ENCODE results near the gene RNFT2. TPM values are rescaled to one million over a fixed set of nuclear protein-coding genes. Genes with fewer than 3 reads are reported as not detected.

RNFT2 gene
- total RNA-seq, 1 donor from 2014 or later: 0.62 TPM

DNA sequence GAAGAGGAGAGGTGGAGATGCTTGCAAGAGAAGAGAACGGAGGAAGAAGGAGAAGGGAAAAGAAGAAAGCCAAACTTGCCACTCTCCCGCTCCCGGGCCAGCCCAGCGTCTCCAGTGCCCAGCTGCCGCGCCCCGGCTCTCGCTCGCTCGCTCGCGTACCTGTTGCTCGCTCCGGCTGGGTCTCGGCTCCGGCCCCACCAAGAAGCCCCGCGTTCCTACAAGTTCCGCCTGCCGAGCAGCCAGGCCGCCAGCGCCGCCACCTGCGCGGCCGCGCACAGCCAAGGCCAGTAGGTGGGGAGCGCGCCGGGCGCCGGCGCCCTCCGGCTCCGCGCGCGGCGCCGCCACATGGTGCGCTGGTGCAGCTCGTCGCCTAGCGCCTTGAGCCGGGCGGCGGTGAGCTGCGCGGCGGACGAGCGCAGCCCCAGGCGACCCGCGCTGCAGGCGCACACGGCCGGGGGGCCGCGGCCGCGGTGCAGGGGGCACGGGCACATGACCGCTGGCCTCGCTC, 142.8 kb downstream of the RNFT2 start:
- peak; percentile 92 for ATAC-seq (ENCODE audit: poor library complexity)
- peak; percentile 44 for DNase-seq
- intact Hi-C loops (cut with DNase I): loop anchor here (5.0 kb wide), 1 partner anchor 179 kb away; no protein-coding TSS in a partner anchor

DNA sequence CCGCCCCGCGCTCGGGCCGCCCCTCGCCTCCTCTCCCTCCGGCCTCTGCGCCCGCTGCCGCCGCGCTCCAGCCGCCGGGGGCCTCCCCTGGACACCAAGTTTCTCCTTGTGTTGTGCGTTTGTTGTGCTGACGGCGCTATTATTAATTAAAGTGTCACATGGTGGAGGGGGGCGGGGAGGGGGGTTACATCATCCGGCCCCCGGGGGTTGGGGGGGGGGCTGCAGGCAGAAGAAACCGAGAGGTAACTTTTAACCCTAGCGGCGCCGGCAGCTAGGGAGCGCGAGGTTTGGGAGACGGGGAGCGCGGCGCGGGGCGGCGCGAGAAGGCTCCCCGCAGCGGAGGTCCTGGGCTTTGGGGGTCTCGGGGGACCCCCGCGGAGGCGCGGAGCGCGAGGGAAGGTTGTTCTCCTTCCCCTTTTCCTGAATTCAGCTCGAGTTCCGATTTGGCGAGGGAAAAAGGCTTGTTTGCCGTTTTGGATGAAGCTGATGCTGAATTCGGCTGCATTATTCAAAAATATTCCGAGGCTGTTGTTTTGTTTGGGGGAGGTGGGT, 143.3 kb downstream of the RNFT2 start, which contains the start of gene HRK:
Gene HRK (minus strand): TSS at position 117 of the 552 bp plus-strand sequence. CDS start 134 bp downstream, outside the sequence.
- intact Hi-C loops (cut with DNase I): loop anchor here (5.0 kb wide), 1 partner anchor 179 kb away; no protein-coding TSS in a partner anchor
- peak; percentile 21 for ATAC-seq (ENCODE audit: poor library complexity)
- no peak for DNase-seq

DNA sequence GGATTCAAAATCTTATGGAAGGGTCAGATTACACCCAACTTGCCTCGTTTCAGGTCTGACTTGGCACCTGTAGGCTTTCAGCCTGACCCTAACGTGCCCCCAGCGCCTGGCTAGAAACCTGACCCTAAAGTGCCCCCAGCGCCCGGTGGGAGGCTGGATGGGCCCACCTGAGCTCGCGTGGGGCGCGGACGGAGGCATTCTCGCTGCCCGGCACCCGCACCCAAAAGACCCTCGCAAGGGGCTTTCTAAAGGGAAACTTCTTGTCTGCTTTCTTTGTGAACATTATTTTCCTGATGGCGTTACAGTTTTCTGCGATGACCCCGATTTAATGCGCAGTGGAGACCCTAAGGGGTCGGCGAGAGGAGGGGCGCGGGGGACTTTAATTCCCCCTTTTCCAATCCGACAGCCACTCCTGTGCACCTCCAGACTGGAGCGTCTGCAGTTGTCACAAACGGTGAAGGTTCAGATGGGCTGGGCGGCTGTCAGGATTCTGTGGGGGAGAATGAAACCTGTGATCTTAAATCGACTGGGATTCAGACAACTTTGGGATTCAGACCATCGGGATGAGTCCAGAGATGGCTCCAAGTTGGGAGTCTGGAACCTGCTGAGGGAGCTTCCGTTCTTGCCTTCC, 143.9 kb downstream of the RNFT2 start:
- ATAC-seq (ENCODE audit: poor library complexity) (no peak), DNase-seq (no peak)
- intact Hi-C loops (cut with DNase I): loop anchor here (5.0 kb wide), 1 partner anchor 180 kb away; no protein-coding TSS in a partner anchor

DNA sequence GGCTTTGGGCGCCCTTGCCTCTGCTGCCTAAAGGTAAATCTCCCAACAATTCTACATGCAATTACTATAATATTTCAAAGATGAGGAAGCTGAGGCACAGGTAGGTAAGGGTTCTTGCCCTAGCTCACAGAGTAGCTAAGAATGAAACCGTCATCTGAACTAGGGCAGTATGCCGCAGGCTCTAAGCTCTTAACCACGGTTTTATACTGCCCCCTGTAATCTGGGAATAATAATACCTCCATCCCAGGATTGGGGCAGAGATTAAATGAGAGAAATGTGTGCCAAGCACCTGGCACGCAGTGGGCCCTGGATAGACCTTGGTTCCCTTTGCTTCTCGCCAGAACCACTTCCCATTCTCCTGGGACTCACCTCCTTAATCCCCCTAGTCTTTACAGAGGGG, 144.6 kb downstream of the RNFT2 start:
- ATAC-seq (ENCODE audit: poor library complexity): no peak
- DNase-seq: no peak
- intact Hi-C loops (cut with DNase I): loop anchor here (5.0 kb wide), 1 partner anchor 180 kb away; no protein-coding TSS in a partner anchor

DNA sequence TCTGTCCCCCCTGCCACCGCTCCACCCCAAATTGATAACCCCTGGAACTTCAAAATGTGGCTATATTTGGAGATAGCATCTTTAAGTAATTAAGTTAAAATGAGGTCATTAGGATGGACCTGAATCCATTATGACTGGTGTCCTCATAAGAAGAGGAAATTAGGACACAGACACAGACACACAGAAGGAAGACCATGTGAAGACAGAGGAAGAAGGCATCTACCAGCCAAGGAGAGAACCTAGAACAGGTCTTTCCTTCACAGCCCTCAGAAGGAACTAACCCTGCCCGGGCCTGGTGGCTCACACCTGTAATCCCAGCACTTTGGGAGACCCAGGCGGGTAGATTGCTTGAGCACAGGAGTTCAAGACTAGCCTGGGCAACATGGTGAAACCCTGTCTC, 146.8 kb downstream of the RNFT2 start:
- DNase-seq (no peak), ATAC-seq (ENCODE audit: poor library complexity) (no peak)
- intact Hi-C loops (cut with DNase I): loop anchor here (5.0 kb wide), 1 partner anchor 183 kb away; no protein-coding TSS in a partner anchor

DNA sequence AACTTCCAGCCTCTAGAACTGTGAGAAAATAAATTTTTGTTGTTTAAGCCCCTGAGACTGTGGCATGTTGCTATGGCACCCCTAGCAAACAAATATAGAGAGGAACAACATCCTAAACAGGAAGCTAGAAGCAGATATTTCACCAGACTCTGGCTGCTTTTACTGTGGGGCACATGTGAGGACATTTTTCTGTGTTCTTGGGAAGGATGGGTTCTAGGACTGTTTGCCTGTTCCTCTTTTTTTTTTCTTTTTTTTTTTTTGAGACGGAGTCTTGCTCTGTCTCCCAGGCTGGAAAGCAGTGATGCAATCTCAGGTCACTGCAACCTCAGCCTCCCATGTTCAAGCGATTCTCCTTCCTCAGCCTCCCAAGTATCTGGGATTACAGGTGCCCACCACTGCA, 147.4 kb downstream of the RNFT2 start:
- intact Hi-C loops (cut with DNase I): no loop called here
- DNase-seq: no peak
- no peak for ATAC-seq (ENCODE audit: poor library complexity)

DNA sequence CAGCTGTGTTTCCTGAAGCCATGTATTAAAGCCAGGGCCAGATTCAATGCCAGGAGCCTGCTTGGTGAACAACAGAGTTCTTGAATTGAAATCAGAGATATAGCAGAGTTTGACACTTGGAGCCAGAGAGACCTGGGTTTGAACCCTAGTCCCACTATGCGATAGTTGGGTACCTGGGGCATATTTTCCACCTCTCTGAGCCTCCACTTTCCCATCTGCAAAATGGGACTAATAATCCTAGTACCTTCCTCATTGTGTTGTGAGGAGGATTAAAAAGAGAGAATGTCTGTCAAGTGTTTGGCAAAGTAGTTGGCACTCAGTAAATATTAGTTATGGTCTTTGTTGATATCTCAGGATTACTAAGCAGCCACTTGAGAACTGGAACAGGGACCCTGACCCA, 149.1 kb downstream of the RNFT2 start:
- intact Hi-C loops (cut with DNase I): no loop called here
- ATAC-seq (ENCODE audit: poor library complexity): no peak

DNA sequence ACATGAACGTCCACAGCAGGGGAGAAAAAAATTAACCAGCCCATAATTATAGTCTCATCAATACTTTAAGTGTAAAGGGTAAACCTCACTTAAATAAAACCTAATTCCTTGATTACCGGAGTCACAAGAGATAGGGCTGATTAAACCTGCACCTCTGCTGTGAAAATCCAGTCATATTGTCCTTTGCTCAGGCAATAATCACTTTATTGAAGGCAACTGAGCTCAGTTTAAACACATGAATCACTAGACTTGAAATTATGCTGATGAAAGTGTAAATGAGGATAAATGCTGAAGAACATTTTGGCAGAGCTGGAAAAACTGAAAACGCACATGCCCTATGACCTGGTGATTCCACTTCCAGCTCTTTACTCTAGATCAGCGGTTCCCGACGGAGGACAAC, 149.8 kb downstream of the RNFT2 start:
- DNase-seq (no peak), ATAC-seq (ENCODE audit: poor library complexity) (no peak)
- intact Hi-C loops (cut with DNase I): no loop called here

More for the DNA sequence above, 149.1 kb downstream of the RNFT2 start:
- no peak for DNase-seq

DNA sequence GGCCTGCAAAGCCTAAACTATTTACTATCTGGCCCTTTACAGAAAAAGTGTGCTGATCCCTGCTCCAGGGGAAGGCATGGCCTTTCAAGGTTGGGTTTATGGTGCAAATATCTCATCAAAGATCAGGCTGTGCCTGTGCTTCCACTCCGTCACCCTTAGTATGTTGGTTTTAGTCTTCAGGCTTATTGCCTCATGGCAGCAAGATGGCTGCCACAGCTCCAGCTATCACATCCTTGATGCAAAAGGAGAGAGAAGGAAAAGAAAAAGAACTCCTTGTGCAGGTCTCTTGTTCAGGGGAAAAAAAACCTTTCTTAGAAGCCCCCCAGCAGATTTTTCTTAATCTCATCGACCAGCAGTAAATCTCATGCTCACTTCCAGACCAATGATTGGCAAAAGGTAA, 152.2 kb downstream of the RNFT2 start:
- no peak for ATAC-seq (ENCODE audit: poor library complexity)
- no peak for DNase-seq
- intact Hi-C loops (cut with DNase I): no loop called here

DNA sequence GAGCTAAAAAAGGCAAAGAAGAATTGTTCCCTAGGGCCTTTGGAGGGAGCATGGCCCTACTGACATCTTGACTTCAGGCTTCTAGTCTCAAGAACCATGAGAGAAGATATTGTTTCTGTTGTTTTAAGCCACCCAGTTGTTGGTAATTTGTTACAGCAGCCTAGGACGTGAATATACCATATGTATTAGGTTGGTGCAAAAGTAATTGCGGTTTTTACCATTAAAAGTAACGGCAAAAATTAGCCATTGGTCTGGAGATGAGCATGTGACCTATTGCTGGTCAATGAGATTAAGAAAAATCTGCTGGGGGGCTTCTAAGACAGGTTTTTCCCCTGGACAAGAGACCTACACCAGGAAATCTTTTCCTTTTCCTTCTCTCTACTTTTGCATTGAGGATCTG, 152.9 kb downstream of the RNFT2 start:
- ATAC-seq (ENCODE audit: poor library complexity) (no peak), DNase-seq (no peak)
- intact Hi-C loops (cut with DNase I): no loop called here

DNA sequence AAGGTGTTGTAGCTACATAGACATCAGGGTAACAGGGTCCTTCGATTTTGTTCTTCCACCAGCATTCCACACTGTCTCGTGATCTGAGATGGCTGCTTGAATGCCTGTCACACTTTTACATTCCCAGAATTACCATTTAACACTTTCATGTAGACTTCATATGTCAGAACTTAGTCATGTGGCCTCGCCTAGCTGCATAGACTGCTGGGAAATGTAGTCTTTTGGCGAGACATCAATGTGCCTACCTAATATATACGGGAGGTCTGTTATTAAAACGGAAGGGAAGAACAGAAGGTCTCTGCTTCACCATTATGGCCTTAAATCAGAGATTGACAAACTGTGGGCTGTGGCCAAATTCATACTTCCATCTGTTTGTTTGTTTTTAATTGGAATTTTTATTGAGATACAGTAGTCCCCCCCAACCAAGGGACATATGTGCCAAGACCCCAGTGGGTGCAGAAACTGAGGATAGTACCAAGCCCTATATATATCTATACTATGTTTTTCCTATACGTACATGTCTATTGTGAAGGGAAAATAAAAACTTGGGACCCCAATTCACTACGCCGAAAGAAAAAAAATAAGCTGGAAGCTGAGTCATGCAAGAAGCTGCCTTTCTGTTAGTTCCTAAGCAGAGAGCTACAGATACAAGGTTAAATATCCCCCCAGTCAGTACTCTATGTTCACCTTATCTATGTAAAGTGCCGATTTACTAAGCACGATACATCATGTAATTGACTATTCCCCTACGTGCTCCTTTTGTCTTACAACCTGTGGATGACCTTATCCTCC, 154.4 kb downstream of the RNFT2 start:
- intact Hi-C loops (cut with DNase I): no loop called here
- ATAC-seq (ENCODE audit: poor library complexity): no peak

DNA sequence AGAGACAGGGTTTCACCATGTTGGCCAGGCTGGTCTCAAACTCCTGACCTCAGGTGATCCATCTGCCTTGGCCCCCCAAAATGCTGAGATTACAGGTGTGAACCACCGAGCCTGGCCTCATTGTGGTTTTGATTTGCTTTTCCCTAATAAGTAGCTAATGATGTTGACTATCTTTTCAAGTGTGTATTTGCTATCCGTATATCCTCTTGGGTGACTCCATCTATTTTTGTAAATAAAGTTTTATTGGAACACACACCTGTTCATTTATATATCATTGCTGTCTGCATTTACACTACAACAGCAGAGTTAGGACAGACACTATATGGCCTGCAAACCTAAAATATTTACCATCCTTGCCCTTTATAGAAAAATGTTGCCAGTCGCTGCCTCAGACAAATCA, 156.8 kb downstream of the RNFT2 start:
- intact Hi-C loops (cut with DNase I): no loop called here
- DNase-seq (no peak), ATAC-seq (ENCODE audit: poor library complexity) (no peak)

More for the DNA sequence above, 154.4 kb downstream of the RNFT2 start:
- DNase-seq: no peak

DNA sequence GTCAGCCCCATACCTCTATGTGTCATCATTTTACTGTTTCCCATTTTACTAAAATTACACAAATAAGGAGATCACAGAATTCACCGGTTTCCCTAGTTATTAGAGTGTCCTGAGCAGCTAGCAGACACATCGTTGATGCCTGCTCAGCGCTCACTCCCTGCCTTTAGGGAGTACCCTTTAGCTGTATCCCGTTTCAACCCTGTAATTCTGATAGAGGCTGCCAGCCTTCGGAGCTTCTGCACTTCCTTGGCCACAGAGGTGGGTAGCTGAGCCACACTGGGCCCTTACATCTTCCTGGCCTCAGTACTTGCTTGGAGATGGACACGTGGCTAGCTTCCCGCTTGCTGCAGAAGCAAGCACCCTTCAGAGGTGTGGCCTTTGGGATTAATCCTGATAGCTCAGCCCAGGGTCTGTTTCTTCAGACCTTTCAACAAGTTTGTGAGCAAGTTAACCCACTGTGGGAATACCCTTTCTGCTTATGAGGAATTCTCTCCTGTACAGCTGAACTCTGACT, 158.4 kb downstream of the RNFT2 start:
- intact Hi-C loops (cut with DNase I): no loop called here
- no peak for ATAC-seq (ENCODE audit: poor library complexity)
- no peak for DNase-seq

DNA sequence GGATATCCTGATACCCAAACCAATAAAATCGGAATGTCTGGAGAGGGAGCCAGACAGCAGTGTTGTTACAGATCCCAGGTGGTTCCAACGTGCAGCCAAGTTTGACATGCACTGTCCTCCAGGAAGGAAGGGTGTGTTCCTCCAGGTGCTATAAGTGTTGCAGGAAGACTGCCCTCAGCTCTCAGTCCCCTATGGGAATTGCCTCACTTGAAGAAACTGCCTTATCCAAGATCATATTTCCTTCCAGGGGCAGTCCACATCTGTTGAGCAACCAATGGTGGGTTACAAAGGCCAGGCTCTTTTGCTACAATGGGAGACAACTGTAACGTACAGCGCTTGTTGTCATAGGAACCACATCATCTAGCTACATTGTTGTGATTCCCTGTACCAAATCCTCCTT, 159.4 kb downstream of the RNFT2 start:
- no peak for DNase-seq
- no peak for ATAC-seq (ENCODE audit: poor library complexity)
- intact Hi-C loops (cut with DNase I): no loop called here

DNA sequence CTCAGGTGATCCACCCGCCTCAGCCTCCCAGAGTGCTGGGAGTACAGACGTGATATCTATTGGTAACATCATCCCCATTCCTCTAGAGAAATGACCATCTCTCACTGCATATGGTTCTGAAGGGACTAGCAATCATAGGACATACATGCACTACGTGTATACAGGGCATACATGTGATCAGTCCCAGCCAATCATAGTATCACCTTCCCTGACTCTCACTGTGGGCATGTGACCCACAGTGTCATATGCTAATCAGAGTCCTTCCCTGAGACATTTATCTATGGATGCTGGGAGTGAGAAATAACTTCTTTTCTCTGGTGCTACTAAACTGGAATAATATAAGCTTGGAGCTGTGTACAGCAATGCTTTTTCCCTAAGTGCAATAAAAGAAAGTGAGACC, 160.6 kb downstream of the RNFT2 start:
- ATAC-seq (ENCODE audit: poor library complexity): no peak
- intact Hi-C loops (cut with DNase I): no loop called here
- no peak for DNase-seq

DNA sequence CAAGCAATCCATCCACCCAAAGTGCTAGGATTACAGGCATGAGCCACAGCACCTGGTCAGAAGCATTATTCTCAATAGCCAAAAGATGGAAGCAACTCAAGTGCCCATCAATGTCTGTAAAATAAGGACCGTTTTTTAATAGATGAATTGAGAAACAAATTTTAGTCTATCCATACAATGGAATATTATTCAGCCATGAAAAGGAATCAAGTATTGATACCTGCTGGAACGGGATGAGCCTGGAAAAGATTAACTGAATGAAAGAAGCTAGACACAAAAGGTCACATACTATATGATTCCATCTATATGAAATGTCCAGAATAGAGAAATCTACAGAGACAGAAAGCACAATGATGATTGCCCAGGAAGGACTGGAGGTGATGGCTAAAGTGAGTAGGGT, 163.5 kb downstream of the RNFT2 start:
- ATAC-seq (ENCODE audit: poor library complexity) (no peak), DNase-seq (no peak)
- intact Hi-C loops (cut with DNase I): no loop called here
